HG02885 (cell line): Measurements from ENCODE around the gene ZNF804A.
"Not testable (repeated sequence)": the region's sequence is repeated elsewhere in the genome, so short reads cannot be mapped to it uniquely, and the experiment has no call there.

Experiments used
- ATAC-seq: cut with Tn5 transposase; IDR thresholded peaks from one replicate; pipeline ENCODE4 v1.9.1; 2021; ENCODE audit warnings: mild to moderate bottlenecking; ENCODE audit not compliant: unreplicated experiment, poor library complexity

Gene ZNF804A

DNA sequence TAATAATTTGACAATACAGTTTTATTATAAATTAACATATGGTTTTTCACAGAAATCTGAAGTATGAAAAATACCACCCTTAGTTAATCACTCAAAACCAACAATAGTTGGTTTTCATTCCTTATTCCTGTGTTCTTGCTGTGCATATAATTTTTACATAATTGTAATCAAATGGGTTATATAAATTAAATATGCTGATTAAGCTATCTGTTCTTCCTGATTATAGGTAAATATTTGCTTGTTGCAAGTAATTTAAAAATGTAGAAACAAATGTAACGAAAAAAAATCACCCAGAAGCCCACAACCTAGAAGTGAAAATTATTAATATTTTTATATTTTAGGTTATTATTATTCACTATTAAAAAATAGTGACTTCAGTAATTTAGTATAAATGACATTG, 98.3 kb downstream of the ZNF804A start:
- ATAC-seq = no peak

DNA sequence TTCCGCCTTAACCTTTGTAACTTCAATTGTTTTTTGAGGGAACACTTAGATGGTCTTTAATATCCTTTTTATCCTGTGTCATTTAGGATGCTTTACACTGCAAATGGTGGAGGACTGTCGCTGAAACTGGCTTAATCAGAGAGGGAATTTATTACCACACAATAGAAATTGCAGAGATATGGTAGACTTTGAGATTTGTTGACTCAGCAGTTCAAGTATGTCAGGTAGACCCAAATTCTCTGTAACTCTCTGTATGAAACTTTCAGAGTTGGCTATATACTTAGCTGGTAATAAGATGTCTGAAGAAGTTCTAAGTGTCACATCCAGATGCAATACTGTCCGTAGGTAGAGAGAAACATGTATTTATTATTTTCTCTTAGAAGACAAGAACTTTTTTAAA, 100.1 kb downstream of the ZNF804A start:
- no peak for ATAC-seq

DNA sequence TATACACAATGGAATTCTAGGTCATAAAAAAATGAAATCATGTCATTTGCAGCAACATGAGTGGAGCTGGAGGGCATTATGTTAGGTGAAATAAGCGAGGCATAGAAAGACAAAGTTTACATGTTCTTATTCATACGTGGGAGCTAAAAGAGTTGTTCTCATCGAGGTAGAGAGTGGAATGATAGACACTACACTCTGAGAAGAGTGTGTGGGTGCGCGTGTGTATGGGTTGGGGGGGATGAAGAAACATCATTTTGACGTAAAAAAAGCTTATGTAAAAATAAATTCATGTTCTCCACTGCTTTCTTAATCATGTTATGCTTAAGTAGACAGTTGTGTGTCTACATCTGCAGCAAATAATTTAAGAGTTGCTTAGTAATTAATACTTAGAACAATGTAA, 123.6 kb downstream of the ZNF804A start:
- no peak for ATAC-seq

DNA sequence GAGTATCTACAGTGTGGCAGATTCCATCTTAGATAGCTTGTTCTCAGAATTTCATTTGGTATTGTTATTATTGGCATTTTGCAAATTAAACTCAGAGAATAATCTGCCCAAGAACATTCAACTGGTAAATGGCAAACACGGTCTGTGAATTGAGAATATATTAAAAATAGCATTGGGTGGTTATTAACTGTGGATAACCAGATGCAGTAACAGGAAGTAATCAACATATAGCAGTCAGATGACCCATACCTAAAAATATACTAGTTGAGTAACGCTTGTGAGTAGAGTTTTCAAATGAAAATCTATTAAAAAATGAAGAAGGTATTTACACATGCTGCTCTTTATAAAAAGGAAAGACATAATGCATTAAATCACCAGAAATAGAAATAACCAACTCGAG, 129.5 kb downstream of the ZNF804A start:
- no peak for ATAC-seq

DNA sequence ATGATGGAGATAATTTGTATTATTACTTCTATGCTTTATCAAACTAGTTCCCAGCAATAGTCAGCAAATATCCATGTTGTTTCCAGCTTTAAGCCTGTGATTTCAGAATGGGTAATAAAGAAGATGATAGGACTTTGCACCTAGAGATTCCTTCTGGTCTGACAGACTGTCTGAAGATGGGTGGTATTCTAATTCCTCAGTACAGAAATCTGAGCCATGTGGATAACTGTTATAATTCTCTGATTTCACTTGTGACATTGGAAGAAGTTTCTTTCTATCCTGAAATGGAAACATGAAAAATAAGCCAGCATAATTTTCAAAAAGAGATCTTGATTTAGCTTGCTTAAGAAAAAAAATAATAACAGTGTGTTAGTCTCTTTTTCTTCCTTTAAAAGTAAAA, 130.1 kb downstream of the ZNF804A start:
- ATAC-seq = no peak

DNA sequence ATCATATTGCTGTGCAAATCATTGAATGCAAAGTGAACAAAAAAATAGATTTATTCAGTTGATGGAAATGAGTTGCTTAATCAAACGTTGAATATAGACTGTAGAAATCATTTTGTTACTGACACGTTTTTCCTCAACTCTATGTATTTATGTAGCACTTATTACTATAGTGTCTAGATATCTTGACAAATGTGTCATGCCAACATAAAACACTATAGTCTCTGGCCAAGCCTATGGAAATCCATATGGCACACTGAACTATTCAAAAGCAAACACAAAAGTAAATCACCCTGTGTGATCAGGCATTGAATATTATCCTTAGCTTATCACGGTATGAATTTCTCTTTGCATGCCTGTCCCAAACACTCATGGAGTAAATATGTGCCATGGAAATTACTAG, 131.3 kb downstream of the ZNF804A start:
- no peak for ATAC-seq

DNA sequence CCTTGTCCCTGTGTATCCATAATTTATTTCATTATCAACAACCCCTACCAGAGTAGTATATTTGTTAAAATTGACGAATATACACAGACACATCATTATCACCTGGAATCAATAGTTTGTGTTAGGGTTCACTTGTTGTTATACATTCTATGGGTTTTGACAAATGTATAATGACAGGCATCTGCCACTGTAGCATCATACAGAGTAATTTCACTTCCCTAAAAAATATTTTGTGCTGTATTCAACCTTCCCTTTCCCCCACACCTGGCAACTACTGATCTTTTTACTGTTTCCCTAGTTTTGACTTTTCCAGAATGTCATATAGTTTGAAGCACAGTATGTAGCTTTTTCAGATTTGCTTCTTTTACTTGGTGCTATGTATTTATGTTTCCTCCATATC, 132.0 kb downstream of the ZNF804A start:
- peak; percentile 68 for ATAC-seq

DNA sequence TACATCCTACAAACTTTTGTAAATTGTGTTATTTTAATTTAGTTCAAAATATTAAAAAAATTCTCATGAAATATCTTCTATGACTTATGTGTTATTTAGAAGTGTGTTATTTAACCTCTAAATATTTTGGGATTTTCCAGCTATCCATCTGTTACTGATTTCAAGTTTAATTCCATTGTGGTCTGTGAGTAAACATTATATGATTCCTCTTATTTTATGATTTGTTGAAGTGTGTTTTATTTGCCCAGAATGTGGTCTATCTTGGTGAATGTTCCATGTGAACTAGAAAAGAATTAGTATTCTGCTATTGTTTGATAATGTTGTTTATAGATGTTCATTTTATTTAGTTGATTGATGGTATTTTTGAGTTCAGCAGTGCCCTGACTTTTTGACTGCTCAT, 136.0 kb downstream of the ZNF804A start:
- no peak for ATAC-seq

DNA sequence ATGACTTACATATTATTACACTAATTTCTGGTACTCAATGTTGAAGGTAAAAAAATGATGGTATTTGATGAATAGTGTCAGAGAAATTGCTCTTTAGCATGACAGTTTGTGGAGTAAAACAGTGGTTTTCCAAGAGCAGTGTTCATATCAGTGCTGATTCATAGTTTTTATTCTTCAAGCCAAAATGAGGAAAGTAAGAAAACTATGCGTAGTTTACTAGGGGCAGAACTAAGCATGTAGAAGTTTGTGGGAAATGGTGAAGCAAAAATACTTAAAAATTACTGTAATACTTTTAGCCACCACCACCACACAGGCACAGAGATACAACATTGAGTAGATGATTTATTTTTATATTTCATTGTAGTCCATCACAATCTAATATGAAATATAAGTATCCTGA, 137.3 kb downstream of the ZNF804A start:
- ATAC-seq = no peak

DNA sequence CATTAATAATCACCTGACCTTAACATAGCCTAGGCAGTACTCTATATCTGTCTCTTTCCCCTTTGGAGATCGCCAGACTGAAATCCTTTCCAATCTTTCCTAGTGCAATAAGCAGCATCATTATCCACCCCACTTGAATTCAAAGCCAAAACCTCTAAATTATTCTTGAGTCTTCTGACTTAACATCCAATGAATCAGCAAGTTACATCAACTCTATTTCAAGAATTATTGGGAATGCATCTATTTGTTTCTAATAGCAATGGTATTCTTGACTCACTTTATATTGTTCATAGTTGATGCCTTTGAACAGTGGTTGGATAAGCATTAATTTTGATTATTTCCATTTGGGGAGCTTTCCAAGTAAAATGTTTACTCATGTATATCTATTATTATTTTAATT, 144.8 kb downstream of the ZNF804A start:
- ATAC-seq = no peak

DNA sequence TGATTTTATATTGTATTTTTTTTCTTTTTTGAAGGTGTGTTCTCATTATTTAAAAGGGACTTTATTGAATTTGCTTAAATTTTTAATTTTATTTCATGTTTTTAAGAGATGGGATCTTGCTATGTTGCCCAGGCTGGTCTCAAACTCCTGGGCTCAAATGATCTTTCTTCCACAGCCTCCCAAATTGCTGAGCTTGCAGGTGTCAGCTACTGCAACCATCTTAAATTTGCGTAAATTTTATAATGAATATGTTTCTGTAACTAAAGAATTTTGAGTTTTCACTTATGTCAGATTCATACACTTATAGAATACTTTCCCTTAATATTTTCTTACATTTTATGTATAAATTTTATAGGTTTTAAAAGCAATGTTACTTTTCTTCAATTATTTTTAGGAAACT, 157.8 kb downstream of the ZNF804A start:
- ATAC-seq = no peak

DNA sequence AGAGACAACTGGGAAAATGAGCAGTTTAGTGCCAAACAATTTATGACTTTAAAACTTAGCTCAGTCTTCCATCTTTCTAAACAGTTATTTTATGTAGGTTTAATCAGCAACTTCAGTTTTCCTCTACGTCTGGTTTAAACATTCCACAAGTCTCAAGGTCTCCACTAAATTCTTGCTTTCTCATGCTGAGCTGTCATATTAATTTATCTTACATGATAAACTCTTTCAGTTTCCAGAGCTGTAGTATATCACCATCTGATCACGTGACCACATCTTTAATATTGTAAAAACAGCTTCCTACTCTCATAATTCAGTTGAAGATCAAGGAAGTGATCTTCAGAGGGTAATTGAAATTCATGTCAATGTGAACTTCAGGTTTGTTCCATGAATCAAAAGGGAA, 158.6 kb downstream of the ZNF804A start:
- ATAC-seq = no peak

DNA sequence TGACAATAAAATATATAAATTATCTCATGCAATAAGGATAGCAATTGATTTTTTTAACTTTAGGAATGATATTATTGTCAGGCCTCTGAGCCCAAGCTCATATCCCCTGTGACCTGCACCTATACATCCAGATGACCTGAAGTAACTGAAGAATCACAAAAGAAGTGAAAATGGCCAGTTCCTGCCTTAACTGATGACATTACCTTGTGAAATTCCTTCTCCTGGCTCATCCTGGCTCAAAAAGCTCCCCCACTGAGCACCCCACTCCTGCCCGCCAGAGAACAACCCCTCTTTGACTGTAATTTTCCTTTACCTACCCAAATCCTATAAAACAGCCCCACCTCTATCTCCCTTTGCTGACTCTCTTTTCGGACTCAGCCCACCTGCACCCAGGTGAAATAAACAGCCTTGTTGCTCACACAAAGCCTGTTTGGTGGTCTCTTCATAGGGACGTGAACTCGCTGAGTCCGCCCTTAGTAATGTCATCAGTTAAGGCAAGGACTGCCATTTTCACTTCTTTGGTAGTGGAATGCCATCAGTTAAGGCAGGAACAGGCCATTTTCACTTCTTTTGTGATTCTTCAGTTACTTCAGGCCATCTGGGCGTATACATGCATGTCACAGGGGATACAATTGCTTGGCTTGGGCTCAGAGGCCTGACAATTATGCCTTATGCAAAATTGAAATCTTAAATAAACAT, 161.4 kb downstream of the ZNF804A start:
- not testable (repeated sequence) for ATAC-seq

DNA sequence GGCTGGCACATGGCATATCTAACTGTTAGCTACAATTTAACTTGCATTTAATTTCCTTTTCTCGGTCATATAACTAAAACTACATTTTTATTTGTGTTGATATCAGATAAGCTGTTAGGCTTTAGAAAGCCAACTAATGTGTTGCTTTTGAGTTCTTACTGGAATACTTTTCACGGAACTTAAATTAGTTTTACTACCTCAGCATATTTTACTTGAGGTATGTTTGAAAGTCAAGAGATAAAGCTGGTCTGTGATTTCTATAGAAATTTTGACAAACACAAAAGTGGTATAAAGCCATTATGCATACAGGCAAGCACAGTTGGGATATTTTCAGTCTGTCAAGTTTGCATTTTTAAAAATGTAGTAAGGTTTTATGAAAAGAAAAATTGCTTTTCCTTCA, 162.6 kb downstream of the ZNF804A start:
- no peak for ATAC-seq

DNA sequence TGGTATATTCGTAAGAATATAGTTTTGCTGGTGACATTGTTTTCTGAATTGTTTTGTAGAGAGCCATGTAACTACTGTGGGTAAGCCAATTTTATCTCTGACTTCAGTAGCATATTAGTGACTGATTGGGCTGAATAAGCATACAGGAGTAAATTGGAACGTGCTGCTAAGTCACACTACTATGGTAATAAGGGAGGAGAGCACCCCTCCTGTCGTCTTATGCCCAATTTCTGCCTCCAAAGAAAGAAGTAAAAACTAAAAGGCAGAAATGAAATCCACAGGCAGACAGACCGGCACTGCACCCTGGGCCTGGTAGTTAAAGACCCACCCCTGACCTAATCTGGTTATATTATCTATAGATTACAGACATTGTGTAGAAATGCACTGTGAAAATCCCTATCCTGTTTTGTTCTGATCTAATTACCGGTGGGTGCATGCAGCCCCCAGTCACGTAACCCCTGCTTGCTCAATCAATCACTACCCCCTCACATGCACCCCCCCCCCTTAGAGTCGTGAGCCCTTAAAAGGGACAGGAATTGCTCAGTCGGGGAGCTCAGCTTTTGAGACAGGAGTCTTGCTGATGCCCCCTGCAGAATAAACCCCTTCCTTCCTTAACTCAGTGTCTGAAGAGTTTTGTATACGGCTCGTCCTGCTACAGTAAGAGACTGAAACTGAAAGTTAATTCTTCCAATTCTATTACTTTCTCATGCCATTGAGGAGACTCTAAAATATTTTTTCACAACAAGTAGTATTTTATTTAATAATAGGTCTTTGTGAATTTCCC, 167.0 kb downstream of the ZNF804A start:
- ATAC-seq = peak; percentile 61

DNA sequence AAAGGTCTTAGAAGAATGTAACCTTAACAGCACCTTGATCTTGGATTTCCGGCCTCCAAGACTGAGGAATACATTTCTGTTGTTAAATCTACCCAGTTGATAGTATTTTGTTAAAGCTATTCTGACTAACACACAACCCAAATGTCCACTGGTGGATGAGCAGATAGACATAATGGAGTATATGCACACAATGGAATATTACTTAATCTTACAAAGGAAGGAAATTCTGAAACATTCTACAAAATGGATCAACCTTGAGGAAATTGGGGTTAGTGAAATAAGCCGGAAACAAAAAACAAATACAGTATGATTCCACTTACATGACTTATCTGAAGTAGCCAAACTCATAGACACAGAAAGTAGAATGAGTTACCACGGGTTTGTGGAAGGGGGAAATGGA, 168.7 kb downstream of the ZNF804A start:
- no peak for ATAC-seq

DNA sequence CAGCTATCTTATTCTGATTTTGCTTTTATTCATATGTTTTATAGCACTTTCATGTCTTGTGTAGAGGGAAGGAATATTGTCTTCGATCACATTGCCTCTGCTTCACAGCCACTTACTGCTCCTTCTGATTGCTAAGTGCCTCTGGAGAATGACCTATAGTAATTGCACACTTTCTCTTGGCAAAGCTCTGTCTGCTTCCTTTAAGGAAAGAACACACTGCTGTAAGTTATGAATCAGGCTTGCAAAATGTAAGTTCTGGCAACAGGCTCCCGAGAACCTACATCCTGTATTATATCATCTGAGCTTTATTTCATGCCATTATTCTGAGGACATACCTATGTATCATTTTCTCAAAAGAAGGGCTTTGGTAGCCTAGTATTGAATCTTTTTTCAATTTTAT, 170.7 kb downstream of the ZNF804A start:
- no peak for ATAC-seq

DNA sequence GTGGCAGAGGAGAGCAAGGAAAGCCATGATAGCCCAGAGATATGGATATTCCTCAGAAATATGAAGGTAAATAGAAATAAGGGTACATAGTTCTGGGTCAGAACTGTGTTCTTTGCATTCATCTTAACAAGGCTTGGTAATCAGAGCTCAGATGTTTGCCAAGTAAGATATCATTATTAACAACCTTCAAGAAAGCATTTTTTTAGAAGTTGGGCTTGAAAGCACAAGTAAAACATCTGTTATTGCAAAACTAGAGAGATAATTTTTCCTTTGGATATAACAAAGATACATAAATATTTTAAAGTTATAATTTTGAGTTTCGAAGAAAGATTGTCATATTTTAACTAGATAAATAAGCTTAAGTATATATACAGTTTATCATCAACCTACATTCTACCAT, 171.4 kb downstream of the ZNF804A start:
- no peak for ATAC-seq

DNA sequence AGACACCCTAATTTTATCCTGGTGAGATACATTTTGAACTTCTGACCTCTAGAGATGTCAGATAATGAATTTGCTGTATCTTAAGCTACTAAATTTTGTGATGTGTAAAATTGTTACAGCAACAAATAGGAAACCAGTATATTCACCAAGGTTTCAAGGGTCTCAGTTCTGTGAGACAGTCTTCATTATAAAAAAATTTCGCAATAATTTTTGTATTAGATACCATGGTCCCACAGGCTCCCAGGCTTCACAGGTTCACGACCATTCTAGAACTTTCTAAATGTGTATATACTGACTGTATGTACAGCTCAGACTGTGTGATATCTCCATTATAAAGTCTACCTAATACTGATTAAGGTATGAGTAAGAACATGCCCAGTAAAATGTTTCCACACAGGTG, 181.4 kb downstream of the ZNF804A start:
- ATAC-seq = no peak

DNA sequence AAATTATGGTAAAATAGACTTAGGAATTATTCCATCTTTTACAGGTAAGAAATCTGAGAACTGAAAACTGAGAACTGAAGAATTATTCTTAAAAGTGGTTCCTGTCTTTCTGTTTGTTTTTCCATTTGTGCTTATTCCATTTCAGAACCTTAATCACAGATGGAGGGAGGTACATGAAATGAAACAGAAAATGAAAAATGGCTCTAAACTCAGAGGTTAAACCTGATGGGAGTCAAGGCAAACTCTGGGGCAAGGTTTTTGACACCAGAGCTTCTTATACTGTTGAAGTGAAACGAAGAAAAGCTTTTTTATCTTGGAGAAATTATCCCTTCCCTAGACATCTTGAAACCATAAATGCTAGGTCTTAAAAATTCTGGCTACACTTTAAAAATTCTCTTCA, 182.1 kb downstream of the ZNF804A start:
- no peak for ATAC-seq

DNA sequence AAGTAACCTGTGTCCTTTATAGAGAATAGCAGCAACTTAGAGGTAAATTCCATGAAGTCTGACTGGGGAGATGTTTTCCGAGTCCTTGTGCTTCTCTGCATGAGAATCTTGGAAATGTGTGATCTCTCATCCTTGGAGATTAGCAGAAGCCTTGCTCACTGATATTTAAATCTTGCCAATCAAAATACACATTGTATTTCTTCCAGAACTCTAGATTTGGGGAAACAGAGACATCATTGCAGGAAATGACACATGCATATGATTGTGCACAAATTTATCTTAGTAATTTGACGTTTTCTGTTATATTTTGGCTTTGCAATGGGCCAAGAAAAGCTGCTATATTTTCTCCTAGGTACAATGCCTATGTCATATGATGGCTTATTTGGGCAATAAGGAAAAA, 182.6 kb downstream of the ZNF804A start:
- ATAC-seq = no peak

DNA sequence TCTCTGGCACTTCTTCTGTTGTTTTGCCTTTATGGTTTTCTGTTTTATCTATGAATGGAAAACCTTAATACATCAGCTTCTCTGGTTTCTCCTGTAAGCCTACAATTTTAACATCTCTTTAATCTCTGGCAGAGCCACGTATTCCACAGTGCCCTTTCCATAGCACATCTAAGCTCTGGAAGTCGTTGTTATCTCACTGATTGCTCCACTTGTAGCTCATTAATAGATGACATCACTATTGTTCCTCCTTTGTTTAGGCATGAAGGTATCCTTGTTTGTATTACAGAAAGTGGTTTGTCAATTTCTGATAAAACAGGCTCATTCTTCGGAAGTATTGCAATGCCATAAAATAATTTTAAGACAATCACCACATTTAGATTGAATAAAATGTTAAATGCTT, 185.2 kb downstream of the ZNF804A start:
- no peak for ATAC-seq
